Measurements from ENCODE around the gene HSBP1L1.
"Not testable (repeated sequence)": the region's sequence is repeated elsewhere in the genome, so short reads cannot be mapped to it uniquely, and the experiment has no call there.

GRCh38 chr18:79999701-80000100, 35.3 kb downstream of the HSBP1L1 start:
- TF ChIP-seq POLR2AphosphoS5 (IDR thresholded peaks at IDR 0.05; ENCODE audit: borderline replicate concordance, low read depth, low read length); EZH2 (IDR thresholded peaks at IDR 0.05); FOXP2 (optimal IDR thresholded peaks at IDR 0.05; ENCODE audit: control extremely low read depth, extremely low read length, insufficient read depth): not testable (repeated sequence)

All from SK-N-MC (cell line).